Measurements from ENCODE around the gene BACE2.

- TF ChIP-seq CTCF (IDR thresholded peaks at IDR 0.05) (no peak), POLR2A (IDR thresholded peaks at IDR 0.05) (no peak)
Measured at GRCh38 chr21:41317458-41317857, 149.5 kb downstream of the BACE2 start.

Data from thyroid gland (tissue), 4 donors.